NCI-H1105 treated with DMSO at 0.1 percent for 48 hours (cell line): ENCODE data around the gene HOXD4.

Source experiments
- DNase-seq: peaks from one replicate; lab custom pipeline; 2025; lab: John Stamatoyannopoulos, UW

Gene HOXD4

DNA sequence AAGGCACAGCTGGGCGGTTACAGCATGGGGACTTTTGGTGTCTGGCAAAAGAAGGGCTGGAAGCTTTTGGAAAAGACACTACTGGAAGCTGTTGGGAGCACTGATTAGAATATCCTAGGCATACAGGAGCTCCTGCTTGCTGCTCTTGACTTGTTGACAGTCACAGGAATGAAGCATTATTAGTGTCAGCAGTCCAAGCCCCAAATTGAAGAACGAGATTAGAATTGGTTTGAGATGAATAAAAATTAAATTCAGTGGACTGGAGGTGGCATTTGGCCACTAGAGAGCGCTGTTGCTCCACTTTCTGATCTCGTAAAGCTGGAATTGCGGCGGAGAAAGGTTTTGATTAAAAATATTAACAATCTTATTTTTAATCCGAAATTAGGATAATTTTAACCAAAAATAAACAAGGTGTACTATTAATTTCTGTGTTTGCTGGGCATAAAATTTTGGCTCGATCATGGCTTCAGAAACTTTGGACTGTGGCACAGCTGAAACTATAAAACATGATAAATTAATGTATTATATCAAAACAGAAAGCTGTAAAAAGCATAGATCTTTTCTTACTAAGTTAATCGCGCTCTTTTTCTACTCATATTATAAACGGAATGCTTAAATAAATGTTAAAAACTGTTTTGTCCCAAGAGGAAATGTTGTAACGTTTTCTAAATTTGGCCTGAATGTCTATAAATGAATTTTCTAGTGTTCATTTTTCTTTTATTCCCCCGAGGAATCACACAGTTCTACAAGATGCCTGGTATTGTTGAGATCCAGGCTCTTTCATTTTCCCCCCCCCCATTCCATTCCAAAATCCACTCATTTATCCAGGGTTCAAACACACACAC, 24.2 kb upstream of the HOXD4 start:
- DNase-seq = no peak

DNA sequence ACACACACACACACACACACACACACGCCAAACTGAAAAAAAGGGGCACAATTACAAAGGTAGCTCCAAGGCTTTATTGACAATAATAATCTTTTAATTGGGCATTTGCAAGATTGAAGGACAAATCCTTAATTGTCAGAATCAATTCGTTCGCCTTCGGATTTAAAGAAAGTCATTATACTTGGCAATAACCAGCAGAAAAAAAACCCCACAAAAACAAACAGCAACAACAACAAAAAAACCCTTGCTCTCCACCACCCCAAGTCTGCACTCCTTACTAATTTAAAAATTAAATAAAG, 23.6 kb upstream of the HOXD4 start:
- DNase-seq = no peak

- DNase-seq = no peak
Observed at GRCh38 chr2:176128172-176128981, 23.0 kb upstream of the HOXD4 start.

DNA sequence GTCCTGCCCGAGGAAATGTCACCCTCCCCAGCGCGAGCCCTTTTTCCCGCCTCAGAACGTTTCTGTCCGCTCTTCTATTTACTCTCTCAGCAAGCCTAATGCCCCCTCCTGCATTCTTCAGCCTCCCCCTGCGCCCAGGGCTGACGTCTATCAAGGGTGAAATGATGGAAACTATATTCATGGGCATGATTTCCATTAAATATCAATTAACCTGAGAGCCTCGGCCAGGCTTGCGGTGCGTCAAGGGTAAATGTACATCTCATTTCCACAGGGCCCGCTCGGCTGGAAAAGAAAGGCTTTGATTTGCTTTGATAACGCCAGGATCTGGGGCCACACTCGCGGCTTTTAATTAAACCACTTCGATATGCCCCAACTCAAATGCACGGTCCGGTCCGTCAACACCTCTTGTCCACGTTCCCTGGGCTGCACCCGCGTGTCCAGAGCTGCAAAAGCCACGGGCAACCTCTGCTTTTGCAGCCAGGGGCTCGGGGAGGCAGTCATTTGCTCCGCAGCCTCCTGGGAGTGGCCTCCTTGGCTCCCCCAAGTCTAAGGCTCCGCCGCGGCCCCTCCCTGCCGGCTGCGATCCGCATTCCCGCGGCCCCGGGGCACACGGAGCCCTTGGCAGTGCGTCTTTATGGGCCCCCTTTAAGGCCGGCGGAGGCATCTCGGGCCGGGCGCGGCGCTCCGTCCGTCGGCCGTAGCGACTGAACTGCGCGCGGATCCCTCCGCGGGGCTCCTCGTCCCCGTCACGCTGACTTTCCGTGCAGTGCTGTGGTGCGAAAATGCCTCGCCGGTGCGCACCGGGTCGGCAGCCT, 22.2 kb upstream of the HOXD4 start, which contains the start of gene HOXD8:
TSS of gene HOXD8 (plus strand) at position 724 of the 815 bp plus-strand sequence. CDS start 662 bp downstream, outside the sequence.
- no peak for DNase-seq

DNA sequence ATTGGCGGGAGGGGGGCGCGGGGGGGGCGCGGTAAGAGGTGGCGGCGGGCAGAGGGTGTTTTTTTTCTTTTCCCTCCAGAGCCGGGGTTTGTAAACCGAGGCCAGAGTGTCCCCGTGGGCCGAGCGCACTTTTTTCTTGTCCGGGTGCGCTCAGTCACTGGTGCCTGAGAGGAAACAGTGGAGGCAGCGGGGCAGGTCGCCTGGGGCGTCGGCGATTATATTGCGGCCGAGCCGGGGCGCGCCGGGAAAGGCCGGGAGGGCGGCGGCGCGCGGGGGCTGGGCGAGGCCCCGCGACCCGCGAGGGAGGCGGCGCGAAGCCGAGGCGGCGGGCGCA, 21.6 kb upstream of the HOXD4 start:
- no peak for DNase-seq

- no peak for DNase-seq
Observed at GRCh38 chr2:176130147-176130956, 21.0 kb upstream of the HOXD4 start.

- no peak for DNase-seq
Observed at GRCh38 chr2:176130957-176131847, 20.1 kb upstream of the HOXD4 start.

- DNase-seq = no peak
Observed at GRCh38 chr2:176131848-176132158, 19.5 kb upstream of the HOXD4 start.

- DNase-seq = no peak
Observed at GRCh38 chr2:176132205-176133171, 18.9 kb upstream of the HOXD4 start.

- no peak for DNase-seq
Observed at GRCh38 chr2:176133389-176133788, 18.0 kb upstream of the HOXD4 start.

DNA sequence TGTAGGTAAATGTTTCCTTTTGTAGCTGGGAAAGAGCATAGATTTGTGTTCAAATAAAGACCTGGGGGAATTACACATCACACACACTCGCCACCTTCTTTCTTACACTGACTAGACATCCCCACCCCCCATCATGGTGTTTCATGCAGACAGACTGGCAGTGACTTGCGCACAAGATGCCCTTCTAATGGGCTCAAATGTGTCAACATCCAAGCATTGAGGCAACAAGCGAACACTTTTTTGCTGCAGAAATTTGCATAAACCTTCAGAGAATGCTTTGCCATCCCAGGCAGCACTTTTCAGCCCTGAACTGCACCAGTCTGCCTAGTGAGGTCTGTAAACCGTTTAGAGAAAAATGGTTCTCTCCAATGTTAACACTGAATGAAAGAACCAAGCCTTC, 17.3 kb upstream of the HOXD4 start:
- DNase-seq = no peak

- no peak for DNase-seq
Observed at GRCh38 chr2:176135035-176135440, 16.3 kb upstream of the HOXD4 start.

- DNase-seq = no peak
Observed at GRCh38 chr2:176136374-176137251, 14.7 kb upstream of the HOXD4 start.

DNA sequence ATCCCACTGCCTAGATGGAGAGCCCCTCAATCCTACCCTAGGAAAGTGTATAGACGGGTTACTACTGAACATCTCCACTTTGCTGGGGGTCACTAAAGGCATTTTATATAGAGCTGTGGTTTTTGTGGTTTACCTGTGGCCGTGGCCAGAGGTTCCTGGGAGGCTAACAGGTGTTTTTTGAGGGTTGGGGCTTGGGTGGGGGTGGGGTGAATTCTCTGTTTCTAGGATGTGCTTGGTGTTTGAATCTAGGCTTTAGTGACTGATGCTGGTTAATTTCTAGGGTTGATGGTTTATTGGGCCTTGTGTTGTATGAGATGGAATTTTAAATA, 14.1 kb upstream of the HOXD4 start:
- DNase-seq = no peak

- DNase-seq = no peak
Observed at GRCh38 chr2:176137906-176138305, 13.4 kb upstream of the HOXD4 start.

DNA sequence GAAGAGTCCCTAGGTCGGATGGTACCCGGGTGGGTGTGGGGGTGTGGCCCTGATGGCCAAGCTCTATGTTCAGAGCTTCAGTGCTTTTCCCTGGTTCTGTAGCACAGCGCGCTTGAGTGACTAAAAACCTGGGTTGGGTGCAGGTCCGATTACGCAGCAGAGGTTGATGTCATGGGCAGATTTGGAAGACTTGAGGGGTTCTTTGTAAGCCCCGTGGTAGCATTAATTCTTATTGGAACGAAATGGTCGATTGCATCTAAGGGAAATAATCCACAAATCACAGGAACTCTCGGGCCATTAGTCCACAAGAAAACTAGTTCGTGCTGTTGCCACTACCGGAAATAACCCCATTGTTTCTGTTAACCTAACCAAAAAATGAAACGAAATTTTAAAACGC, 12.8 kb upstream of the HOXD4 start:
- no peak for DNase-seq

GRCh38 chr2:176138923-176139660, 12.3 kb upstream of the HOXD4 start:
- no peak for DNase-seq
